K562 (cell line): ENCODE measurements around the gene SERINC5. TPM values are rescaled to one million over a fixed set of nuclear protein-coding genes. Genes with fewer than 3 reads are reported as not detected.

Experiments
- ATAC-seq: fragments of 200-7000 bp; cut with Tn5 transposase; 3 replicates; pipeline ENCODE4 v1.9.1; 2020; ENCODE audit warnings: moderate library complexity
- BruUV-seq: library from RNA; stranded (reverse); fragments of 400-500 nt; replicated peaks from 2 replicates; lab custom pipeline; 2021; lab: Mats Ljungman, UMichigan
- CTCF ChIA-PET: fragments of 300-600 bp; formaldehyde crosslinking; extraction: SDS; loops from one replicate; lab custom pipeline; 2021; ENCODE audit warnings: low intra/inter-chr PET ratio; lab: Yijun Ruan, JAX
- POLR2A ChIA-PET: fragments of 300-600, 350-650 bp; sonication (Branson Sonifier 250); formaldehyde crosslinking; extraction: SDS; loops from one replicate; lab custom pipeline; 2021; ENCODE audit warnings: antibody characterized with exemption, inconsistent platforms; lab: Yijun Ruan, JAX
- DNase-seq, 4 experiments: peaks; one replicate each; pipeline versions ENCODE4 v3.0.0 to v3.0.0-alpha.2; 2011 to 2018; ENCODE audit warnings: low spot score in 3 of 4, mixed read lengths in 3 of 4; ENCODE audit errors: extremely low read depth in 1 of 4
- FAIRE-seq: peaks from 2 replicates; lab custom pipeline; 2011; peaks lifted over from hg19 to GRCh38; lab: Jason Lieb, UNC
- H2AFZ ChIP-seq: 2 replicates; pipeline ENCODE4 v1.6.0; 2011; ENCODE audit warnings: low read depth, low read length, control low read depth, inconsistent platforms
- H3K27ac ChIP-seq: fragments of 200-600 bp; 3 replicates; pipeline ENCODE4 v1.8.0; 2011; ENCODE audit warnings: low read depth, mild to moderate bottlenecking, control low read depth, inconsistent platforms, low read length, moderate library complexity, mixed read lengths; ENCODE audit errors: extremely low read depth
- H3K27me3 ChIP-seq, 2 experiments: fragments of 300-600 bp in 1 of 2; 2 replicates in 1 of 2; 3 replicates in 1 of 2; pipeline versions ENCODE4 v1.6.0 to v1.8.0; 2011; ENCODE audit warnings: inconsistent platforms in 2 of 2, low read length in 2 of 2, mild to moderate bottlenecking in 1 of 2, mixed read lengths in 1 of 2, moderate library complexity in 1 of 2; ENCODE audit not compliant: control insufficient read depth in 2 of 2, insufficient read depth in 2 of 2
- H3K36me3 ChIP-seq: fragments of 300-600 bp; 3 replicates; pipeline ENCODE4 v1.8.0; 2011; ENCODE audit warnings: mild to moderate bottlenecking, low read length, inconsistent platforms; ENCODE audit not compliant: control insufficient read depth, insufficient read depth
- H3K4me1 ChIP-seq, 2 experiments: fragments of 200-600 bp in 1 of 2; replicated peaks in 1 of 2; 2 replicates in 1 of 2; 3 replicates in 1 of 2; pipeline versions ENCODE4 v1.5.1 to v1.8.0; 2011; ENCODE audit warnings: inconsistent platforms in 2 of 2, low read length in 2 of 2, mild to moderate bottlenecking in 1 of 2, mixed read lengths in 1 of 2, moderate library complexity in 1 of 2; ENCODE audit not compliant: control insufficient read depth in 2 of 2, insufficient read depth in 2 of 2
- H3K4me2 ChIP-seq: 2 replicates; pipeline ENCODE4 v1.6.1; 2011; ENCODE audit warnings: low read length, control low read depth, inconsistent platforms, mixed read lengths; ENCODE audit not compliant: insufficient read depth
- H3K4me3 ChIP-seq: fragments of 200-600 bp; sonication (generic), shearing (Covaris generic); 2 replicates; pipeline ENCODE4 v1.5.1; 2016; ENCODE audit warnings: control low read depth, inconsistent platforms
- H3K79me2 ChIP-seq: fragments of 200-600 bp; 3 replicates; pipeline ENCODE4 v1.8.0; 2011; ENCODE audit warnings: low read length, inconsistent platforms; ENCODE audit not compliant: control insufficient read depth, insufficient read depth
- H3K9ac ChIP-seq, 2 experiments: 2 replicates each; pipeline versions ENCODE4 v1.6.0 to v1.6.1; 2011; ENCODE audit warnings: low read depth in 2 of 2, low read length in 2 of 2, control low read depth in 1 of 2, inconsistent platforms in 1 of 2, mild to moderate bottlenecking in 1 of 2, mixed read lengths in 1 of 2; ENCODE audit not compliant: insufficient read depth in 1 of 2
- H3K9me1 ChIP-seq: one replicate; pipeline ENCODE4 v1.6.0; 2011; ENCODE audit warnings: inconsistent platforms, mild to moderate bottlenecking, low read length, moderate library complexity; ENCODE audit not compliant: control insufficient read depth, insufficient read depth
- H3K9me3 ChIP-seq: replicated peaks from 2 replicates; pipeline ENCODE4 v1.5.1; 2011; ENCODE audit warnings: low read depth, low read length, inconsistent platforms; ENCODE audit not compliant: control insufficient read depth, insufficient read depth
- H4K20me1 ChIP-seq: replicated peaks from 2 replicates; pipeline ENCODE4 v1.6.1; 2011; ENCODE audit warnings: low read length, inconsistent platforms, mixed read lengths; ENCODE audit not compliant: control insufficient read depth, insufficient read depth
- ASH1L ChIP-seq: fragments of 450-650 bp; IDR thresholded peaks from 2 replicates; pipeline ENCODE4 v1.6.1; 2018; ENCODE audit warnings: borderline replicate concordance, mild to moderate bottlenecking, low read depth; ENCODE audit not compliant: partially characterized antibody
- CBFA2T2 ChIP-seq: fragments of 450-650 bp; conservative IDR thresholded peaks from 2 replicates; pipeline ENCODE4 v1.6.1; 2017; ENCODE audit warnings: mild to moderate bottlenecking
- ESRRA ChIP-seq: fragments of 450-650 bp; IDR thresholded peaks from 2 replicates; pipeline ENCODE4 v1.6.1; 2014; ENCODE audit warnings: low read depth, mild to moderate bottlenecking, moderate library complexity, borderline replicate concordance
- HINFP ChIP-seq: fragments of 450-650 bp; conservative IDR thresholded peaks from 2 replicates; pipeline ENCODE4 v1.6.1; 2016; ENCODE audit warnings: missing genetic modification characterization, low read depth, mild to moderate bottlenecking, control low read depth, missing compliant biosample characterization
- KLF1 ChIP-seq: fragments of 450-650 bp; IDR thresholded peaks from 2 replicates; pipeline ENCODE4 v1.6.1; 2016; ENCODE audit warnings: missing genetic modification characterization, missing compliant biosample characterization
- PTRF ChIP-seq: fragments of 450-650 bp; IDR thresholded peaks from 2 replicates; pipeline ENCODE4 v1.6.1; 2016; ENCODE audit warnings: mild to moderate bottlenecking, missing genetic modification characterization, missing compliant biosample characterization
- ZBTB2 ChIP-seq: fragments of 450-650 bp; IDR thresholded peaks from 2 replicates; pipeline ENCODE4 v1.6.1; 2016; ENCODE audit warnings: antibody characterized with exemption
- ZFPM2 ChIP-seq: fragments of 250-450 bp; sonication (Bioruptor Pico); IDR thresholded peaks from 2 replicates; pipeline ENCODE4 v1.5.1; 2022; ENCODE audit warnings: mild to moderate bottlenecking
- ZKSCAN8 ChIP-seq: fragments of 200-800 bp; sonication (Bioruptor generic); IDR thresholded peaks from 2 replicates; pipeline ENCODE4 v1.6.1; 2016; ENCODE audit warnings: missing genetic modification characterization, missing compliant biosample characterization
- ZNF12 ChIP-seq: sonication (generic); formaldehyde crosslinking; IDR thresholded peaks from 2 replicates; pipeline ENCODE4 v1.4.0; 2020; ENCODE audit warnings: mild to moderate bottlenecking, missing genetic modification reagents
- ZNF253 ChIP-seq: fragments of 250-450 bp; sonication (Bioruptor Pico); conservative IDR thresholded peaks from 2 replicates; pipeline ENCODE4 v1.6.1; 2021; ENCODE audit warnings: mild to moderate bottlenecking
- ZNF780A ChIP-seq: fragments of 250-450 bp; sonication (Bioruptor Pico); IDR thresholded peaks from 2 replicates; pipeline ENCODE4 v1.5.0; 2021; ENCODE audit warnings: mild to moderate bottlenecking
- WGBS: fragments of 100-300 bp; shearing (Covaris generic); methylation state at CpG from one replicate; pipeline ENCODE4 v1.1.6; 2016; ENCODE audit warnings: low coverage, mixed read lengths; ENCODE audit not compliant: insufficient coverage; ENCODE audit errors: missing lambda C conversion rate; 5-methylcytosine and 5-hydroxymethylcytosine counted together
- in situ Hi-C: fragments of 300-500 bp; cut with MboI; formaldehyde crosslinking; loops from 4 replicates; pipeline ENCODE4 v1.15.0; 2018; ENCODE audit warnings: inconsistent platforms, mixed read lengths
- intact Hi-C: fragments of 100-400 bp; cut with micrococcal nuclease; formaldehyde crosslinking; loops from 2 replicates; pipeline ENCODE4 v1.14.2; 2022
- polyA plus RNA-seq, 8 experiments: library from polyadenylated mRNA; depleted of rRNA in 4 of 8; stranded (reverse) in 5 of 8; unstranded in 3 of 8; fragments of >200 nt; fragmentation: Nextera tagmentation in 2 of 8; fragmentation: Illumina TruSeq in 1 of 8; extraction: Ambion mirVana in 2 of 8; extraction: Trizol in 1 of 8; gene quantifications; 2 replicates each; pipeline versions ENCODE4 v1.2.1 to v1.2.3, GENCODE V29; 2011 to 2014; ENCODE audit warnings: inconsistent platforms in 1 of 8, missing spikeins in 1 of 8
- total RNA-seq, 7 experiments: library from RNA; depleted of rRNA in 6 of 7; stranded (reverse); fragments of >200 nt in 6 of 7; fragmentation: Illumina TruSeq in 2 of 7; extraction: Trizol in 2 of 7; gene quantifications; 2 replicates each; pipeline versions ENCODE4 v1.2.1 to v1.2.3, GENCODE V29; 2011 to 2021; ENCODE audit warnings: low replicate concordance in 1 of 7
- TF ChIP-seq, protein P1 (sequence below), 2 experiments: fragments of 450-650 bp in 1 of 2; sonication (generic) in 1 of 2; formaldehyde crosslinking; conservative IDR thresholded peaks; 2 replicates each; pipeline versions ENCODE4 v1.4.0 to v1.8.1; 2020 to 2022; ENCODE audit warnings: mild to moderate bottlenecking in 1 of 2, missing genetic modification reagents in 1 of 2

The SERINC5 gene
- total and polyA plus RNA-seq, 9 of the 15 experiments (the other 6 are each of a cell fraction or from before 2014, with no cell fraction given) = 1.4 to 7.9 (median 3.7) TPM

- H3K9me1 ChIP-seq = no peaks in the 10 kb centered on the region
- intact Hi-C loops (no loop called here), in situ Hi-C loops (no loop called here)
- ChIA-PET CTCF (no interaction called here), POLR2A (interaction anchor here (0.6 kb wide), 1 partner anchor 148 kb away, joined by 4 read pairs; no protein-coding TSS in a partner anchor)
- DNase-seq (no peak), ATAC-seq (no peak), FAIRE-seq (no peak)
- 3% methylated on average over 4 of the region's 4 CpGs for WGBS
- TF ChIP-seq ZNF780A (no peak), ZNF12 (no peak), ZNF253 (CRISPR knock-in tag) (no peak), ZKSCAN8 (CRISPR knock-in tag) (no peak), CBFA2T2 (no peak), ZBTB2 (no peak), ZFPM2 (CRISPR knock-in tag) (no peak), PTRF (tag) (no peak), KLF1 (tag) (no peak), ESRRA (no peak), HINFP (no peak), ASH1L (no peak)
- TF ChIP-seq, protein P1, sequence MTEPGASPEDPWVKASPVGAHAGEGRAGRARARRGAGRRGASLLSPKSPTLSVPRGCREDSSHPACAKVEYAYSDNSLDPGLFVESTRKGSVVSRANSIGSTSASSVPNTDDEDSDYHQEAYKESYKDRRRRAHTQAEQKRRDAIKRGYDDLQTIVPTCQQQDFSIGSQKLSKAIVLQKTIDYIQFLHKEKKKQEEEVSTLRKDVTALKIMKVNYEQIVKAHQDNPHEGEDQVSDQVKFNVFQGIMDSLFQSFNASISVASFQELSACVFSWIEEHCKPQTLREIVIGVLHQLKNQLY (CRISPR knock-in tag; conservative IDR thresholded peaks at IDR 0.05) = no peak
- no peaks in the 10 kb centered on the region for H3K9me3 ChIP-seq
- H3K4me1 ChIP-seq = no peaks in the 10 kb centered on the region
- peaks cover 15 to 46% of the 10 kb centered on the region in 2 experiments for H3K27me3 ChIP-seq
- BruUV-seq = no TSS peak
- no peak overlapping the region for H3K4me3 ChIP-seq
- H3K27ac ChIP-seq = no peak overlapping the region
- H2AFZ ChIP-seq = no peak overlapping the region
- peak overlapping the region in 1 of 2 experiments; percentile 21; a peak in 1 of 4 replicates for H3K9ac ChIP-seq
- H3K4me2 ChIP-seq = no peak overlapping the region
- no peaks in the 10 kb centered on the region for H4K20me1 ChIP-seq
- H3K36me3 ChIP-seq = no peaks in the 10 kb centered on the region
- no peaks in the 10 kb centered on the region for H3K79me2 ChIP-seq
Observed at GRCh38 chr5:80068775-80069174, 187.1 kb downstream of the SERINC5 start.
